ENCODE data around the gene ZNF778. TPM values are rescaled to one million over a fixed set of nuclear protein-coding genes. Genes with fewer than 3 reads are reported as not detected.

ZNF778 gene
- total and polyA plus RNA-seq, 2 of the 8 experiments (the other 6 are each of a cell fraction or from before 2014, with no cell fraction given), result 9.5 to 21.9 TPM

GRCh38 chr16:89248196-89248982 is 30.9 kb downstream of the ZNF778 start:
- FAIRE-seq (no peak), DNase-seq (ENCODE audit: low read depth in 1 of 2, low spot score in 2 of 2) (peak in 1 of 2 experiments; percentile 59)
- 80% methylated on average over 58 of the region's 69 CpGs; no CpG with 5 or more reads in 1 of the 2 experiments for WGBS, 2 experiments (ENCODE audit: extremely low coverage in 1 of 2, insufficient coverage in 1 of 2, insufficient read length in 1 of 2, insufficient replicate concordance in 2 of 2, low coverage in 1 of 2, low lambda C conversion rate in 2 of 2, missing lambda C conversion rate in 1 of 2)
- no peak overlapping the region for H4K91ac ChIP-seq (replicated peaks; ENCODE audit: insufficient read length, low read length)
- H2BK5ac ChIP-seq (ENCODE audit: low read depth, low read length), result no peak overlapping the region
- H4K8ac ChIP-seq (ENCODE audit: extremely low read depth, insufficient read depth, low read length), result peak overlapping the region; percentile 57; the same call in 1 of the 2 replicates
- no peak overlapping the region for H3K23ac ChIP-seq (ENCODE audit: insufficient read length)
- POLR2A ChIA-PET (ENCODE audit: partially characterized antibody), result interaction anchor here (0.6 to 2.0 kb wide), 3 partner anchors 14 to 241 kb away, joined by 3 to 5 read pairs (median 3); no protein-coding TSS in a partner anchor
- H3K36me3 ChIP-seq (ENCODE audit: control insufficient read depth in 2 of 4, insufficient read depth in 4 of 4, low read length in 3 of 4), result no peaks in the 10 kb centered on the region
- H2BK20ac ChIP-seq (ENCODE audit: low read length), result no peak overlapping the region
- H3K9ac ChIP-seq (replicated peaks in 1 of 4; ENCODE audit: extremely low read depth in 1 of 4, low read depth in 3 of 4, low read length in 3 of 4), result no peak overlapping the region
- no peak overlapping the region for H4K5ac ChIP-seq (ENCODE audit: insufficient read length, low read depth, low read length)
- no peak overlapping the region for H3K18ac ChIP-seq (ENCODE audit: extremely low read depth, low read length)
- TF ChIP-seq SAP30 (IDR thresholded peaks at IDR 0.05; ENCODE audit: insufficient read depth, insufficient replicate concordance, low read length), result no peak
- no peak for TF ChIP-seq EZH2 (IDR thresholded peaks at IDR 0.05; ENCODE audit: low read depth, low read length, severe bottlenecking)
- no peak for TF ChIP-seq YY1 (IDR thresholded peaks at IDR 0.05; ENCODE audit: low read depth, low read length)
- TF ChIP-seq CHD2 (IDR thresholded peaks at IDR 0.05; ENCODE audit: low read length), result no peak
- H3K4me3 ChIP-seq (ENCODE audit: extremely low read depth in 1 of 4, insufficient read depth in 2 of 4, low read depth in 3 of 4, low read length in 4 of 4), result peak overlapping the region; percentile 29 to 72 (median 40); a peak in 7 of 8 replicates
- H2AFZ ChIP-seq (ENCODE audit: low read length), result no peak overlapping the region
- peak overlapping the region; percentile 66 to 90 for H3K4me2 ChIP-seq (ENCODE audit: insufficient read depth in 1 of 2, low read depth in 2 of 2, low read length in 2 of 2)
- no peak overlapping the region for H3K56ac ChIP-seq (replicated peaks; ENCODE audit: insufficient read length, low read depth, low read length)
- H3K79me2 ChIP-seq (ENCODE audit: control insufficient read depth in 1 of 2, insufficient read depth in 2 of 2, low read length in 2 of 2), result no peaks in the 10 kb centered on the region
- no peak overlapping the region for H3K14ac ChIP-seq (ENCODE audit: insufficient read length)
- peaks cover 0 to 1% of the 10 kb centered on the region in 2 experiments for H4K20me1 ChIP-seq (replicated peaks in 1 of 2; ENCODE audit: control insufficient read depth in 1 of 2, insufficient read depth in 2 of 2, low read length in 2 of 2)
- no peak overlapping the region for H2AK5ac ChIP-seq (ENCODE audit: low read depth, low read length)
- CTCF ChIA-PET (ENCODE audit: partially characterized antibody), result no interaction called here
- H3K4me1 ChIP-seq (replicated peaks in 1 of 4; ENCODE audit: control insufficient read depth in 3 of 4, insufficient read depth in 4 of 4, low read length in 3 of 4), result peaks cover 0 to 6% (median 0%) of the 10 kb centered on the region in 4 experiments; a peak in 1 of 7 replicates
- H3K27ac ChIP-seq (ENCODE audit: low read depth, low read length), result no peak overlapping the region
- no peak overlapping the region for H3K4ac ChIP-seq (replicated peaks; ENCODE audit: insufficient read length, low read depth, low read length)
- H2BK120ac ChIP-seq (replicated peaks; ENCODE audit: low read depth, low read length), result no peak overlapping the region
- H3K27me3 ChIP-seq (replicated peaks in 1 of 4; ENCODE audit: control insufficient read depth in 3 of 4, extremely low read depth in 1 of 4, insufficient read depth in 3 of 4, low read length in 3 of 4), result peaks cover 0 to 11% (median 6%) of the 10 kb centered on the region in 4 experiments; a peak in 4 of 7 replicates
- no peak overlapping the region for H2BK15ac ChIP-seq (ENCODE audit: low read length)
- no peaks in the 10 kb centered on the region; a peak in 1 of 4 replicates for H3K9me3 ChIP-seq (ENCODE audit: insufficient read depth in 2 of 2, low read depth in 1 of 2, low read length in 1 of 2)
- no peak overlapping the region for H2BK12ac ChIP-seq (ENCODE audit: low read depth, low read length)
- no peaks in the 10 kb centered on the region for H3K79me1 ChIP-seq (ENCODE audit: low read depth, low read length)
- H3K23me2 ChIP-seq (ENCODE audit: low read depth, low read length), result peaks cover 4% of the 10 kb centered on the region; the same call in 1 of the 2 replicates
